ENCODE measurements around the gene BEAN1. TPM values are rescaled to one million over a fixed set of nuclear protein-coding genes. Genes with fewer than 3 reads are reported as not detected.
"Not testable (repeated sequence)": the region's sequence is repeated elsewhere in the genome, so short reads cannot be mapped to it uniquely, and the experiment has no call there.

Gene BEAN1
- total RNA-seq, 1 experiment from 2014 or later: 0.72 TPM

DNA sequence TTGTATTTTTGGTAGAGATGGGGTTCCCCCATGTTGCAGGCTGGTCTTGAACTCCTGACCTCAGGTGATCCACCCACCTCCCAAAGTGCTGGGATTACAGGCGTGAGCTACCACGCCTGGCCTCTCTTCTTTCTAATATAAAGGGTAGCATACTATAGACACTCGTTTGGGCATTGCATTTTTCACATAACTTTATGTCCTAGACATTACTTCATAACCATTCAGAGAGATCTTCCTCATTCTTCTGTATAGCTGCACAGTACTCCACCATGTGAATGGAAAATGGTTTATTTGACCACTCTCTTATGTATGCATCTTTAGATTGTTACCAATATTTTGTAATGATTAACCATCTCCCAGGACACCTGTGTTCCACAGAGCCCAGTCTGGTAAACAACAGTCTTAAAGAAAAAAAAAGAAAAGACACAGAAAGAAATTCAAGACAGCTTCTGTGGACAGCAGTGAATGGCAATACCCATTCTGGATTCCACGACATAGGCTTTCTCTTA is 80.7 kb downstream of the BEAN1 start:
- DNase-seq (ENCODE audit: low read depth): no peak

GRCh38 chr16:66508248-66508913 is 81.3 kb downstream of the BEAN1 start:
- DNase-seq (ENCODE audit: low read depth): peak; percentile 87

DNA sequence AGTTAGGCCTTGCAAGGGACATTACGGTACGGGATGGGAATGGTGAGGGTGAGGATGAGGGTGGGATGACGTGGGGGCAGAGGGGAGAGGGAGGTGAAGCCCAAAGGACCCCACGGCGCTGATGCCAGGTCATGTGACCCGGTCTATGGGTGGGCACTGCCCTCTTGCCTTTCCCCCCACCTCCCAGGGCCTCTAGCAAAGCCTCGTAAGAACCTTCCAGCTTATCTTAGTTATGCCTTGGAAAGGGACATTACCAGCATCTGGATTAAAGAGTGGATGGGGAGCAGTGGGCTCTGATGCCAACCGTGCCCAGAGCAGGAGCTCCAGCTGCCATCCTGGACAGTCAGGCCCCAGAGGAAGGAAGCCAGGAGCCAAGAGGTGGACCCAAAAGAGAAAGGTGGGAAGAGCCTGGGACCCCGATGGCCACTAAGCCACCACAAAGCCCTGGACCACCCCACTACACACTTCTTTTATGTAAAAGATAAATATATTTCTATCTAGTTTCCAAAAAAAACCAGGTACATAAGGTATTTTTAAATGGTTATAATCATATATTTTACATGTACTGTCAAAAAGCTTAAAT is 81.9 kb downstream of the BEAN1 start:
- DNase-seq (ENCODE audit: low read depth): no peak

DNA sequence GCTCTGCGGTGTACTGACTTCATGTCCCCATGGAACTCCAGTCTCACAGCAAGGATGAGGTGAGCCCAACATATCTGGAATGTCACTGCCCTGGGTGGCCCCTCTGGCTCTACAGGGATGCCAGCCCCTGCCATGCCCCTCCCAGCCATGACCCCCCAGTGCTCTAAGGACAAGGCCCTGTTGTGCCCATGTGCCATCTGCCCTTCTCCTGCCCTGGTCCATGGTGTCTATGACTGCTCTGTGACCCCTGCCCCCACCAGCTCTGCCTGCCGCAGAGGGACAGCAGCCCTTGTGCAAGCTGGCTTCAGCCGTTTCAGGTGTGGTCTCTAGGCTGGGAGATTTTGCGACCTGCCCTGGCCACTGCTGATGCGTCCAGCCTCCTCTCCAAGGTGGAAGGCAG is 82.5 kb downstream of the BEAN1 start:
- no peak for DNase-seq (ENCODE audit: low read depth)

GRCh38 chr16:66510298-66510697 is 83.2 kb downstream of the BEAN1 start:
- DNase-seq (ENCODE audit: low read depth): no peak

DNA sequence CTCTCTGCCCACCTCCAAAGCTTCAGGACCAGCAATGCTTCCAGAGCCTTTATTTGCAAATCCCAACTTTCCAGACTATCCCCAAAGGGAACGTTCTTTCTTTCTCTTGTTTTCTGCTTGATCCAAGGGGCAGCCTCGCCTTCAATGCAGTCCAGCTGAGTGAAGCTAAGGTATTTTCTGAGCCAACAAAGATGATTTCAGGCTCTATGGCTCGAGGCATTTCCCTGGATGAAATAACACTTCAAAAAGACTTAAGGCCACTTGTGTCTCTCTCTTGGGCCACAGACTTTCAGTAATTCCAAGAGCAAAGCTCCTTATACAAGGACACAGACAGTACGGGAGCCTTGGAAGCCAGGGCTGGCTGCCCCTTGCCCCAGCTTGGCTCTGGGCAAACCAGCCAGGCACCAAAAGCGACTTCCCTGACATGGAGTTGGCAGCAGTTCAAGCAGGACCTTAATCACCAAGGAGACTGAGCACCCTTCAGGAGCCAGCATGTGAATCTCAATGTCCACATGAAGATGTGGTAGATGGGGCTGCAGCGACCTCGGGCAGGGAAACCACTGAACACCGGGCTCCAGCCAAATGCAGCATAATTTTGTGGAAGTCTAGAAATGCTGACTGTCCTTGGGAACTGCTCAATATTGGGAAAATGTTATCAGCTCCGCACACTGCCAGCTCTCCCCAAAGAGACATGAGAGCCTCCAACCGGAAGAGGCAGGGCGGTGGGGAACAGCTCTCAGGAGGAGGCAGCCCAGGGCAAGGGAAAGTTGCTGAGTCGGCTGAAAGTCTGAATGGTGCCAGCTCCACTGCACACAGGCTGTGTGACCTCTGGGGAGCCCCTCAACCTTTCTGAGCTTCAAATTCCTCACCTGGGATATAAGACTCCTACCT is 83.9 kb downstream of the BEAN1 start:
- peak; percentile 50 for DNase-seq (ENCODE audit: low read depth)

GRCh38 chr16:66511602-66512271 is 84.6 kb downstream of the BEAN1 start:
- DNase-seq (ENCODE audit: low read depth): peak; percentile 95

DNA sequence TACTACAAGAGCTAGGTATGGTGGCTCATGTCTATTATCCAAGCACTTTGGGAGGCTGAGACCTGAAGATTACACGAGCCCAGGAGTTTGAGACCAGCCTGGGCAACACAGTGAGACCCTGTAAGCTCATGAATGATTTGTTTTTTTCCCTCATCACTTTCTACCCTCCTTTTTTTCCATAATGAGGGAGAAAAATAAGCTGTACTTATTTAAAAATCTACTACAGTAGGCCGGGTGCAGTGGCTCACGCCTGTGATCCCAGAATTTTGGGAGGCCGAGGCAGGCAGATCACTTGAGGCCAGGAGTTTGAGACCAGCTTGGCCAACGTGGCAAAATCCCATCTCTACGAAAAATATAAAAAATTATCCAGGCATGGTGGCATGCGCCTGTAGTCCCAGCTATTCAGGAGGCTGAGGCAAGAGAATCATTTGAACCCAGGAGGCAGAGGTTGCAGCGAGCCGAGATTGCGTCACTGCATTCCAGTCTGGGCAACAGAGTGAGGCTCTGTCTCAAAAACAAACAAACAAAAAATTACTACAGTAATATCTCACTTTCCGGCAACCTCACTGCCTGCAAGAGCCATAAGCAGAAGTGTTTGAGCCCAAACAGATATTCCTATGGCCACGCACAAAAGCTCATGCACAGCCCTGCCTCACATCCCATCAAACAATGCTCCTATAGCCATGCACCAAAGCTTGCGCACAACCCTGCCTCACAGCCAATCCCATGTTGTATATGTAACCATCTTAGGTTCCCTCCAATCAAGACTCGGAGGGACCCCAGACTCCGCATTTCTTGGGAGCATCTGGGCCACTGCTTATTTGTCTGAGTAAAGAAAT is 85.4 kb downstream of the BEAN1 start:
- DNase-seq (ENCODE audit: low read depth): no peak

- no peak for DNase-seq (ENCODE audit: low read depth)
These were observed 86.1 kb downstream of the BEAN1 start for GRCh38 chr16:66513111-66513723.

DNA sequence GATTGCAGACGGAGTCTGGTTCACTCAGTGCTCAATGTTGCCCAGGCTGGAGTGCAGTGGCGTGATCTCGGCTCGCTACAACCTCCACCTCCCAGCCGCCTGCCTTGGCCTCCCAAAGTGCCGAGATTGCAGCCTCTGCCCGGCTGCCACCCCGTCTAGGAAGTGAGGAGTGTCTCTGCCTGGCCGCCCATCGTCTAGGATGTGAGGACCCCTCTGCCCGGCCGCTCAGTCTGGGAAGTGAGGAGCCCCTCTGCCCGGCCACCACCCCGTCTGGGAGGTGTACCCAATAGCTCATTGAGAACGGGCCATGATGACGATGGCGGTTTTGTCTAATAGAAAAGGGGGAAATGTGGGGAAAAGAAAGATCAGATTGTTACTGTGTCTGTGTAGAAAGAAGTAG is 87.3 kb downstream of the BEAN1 start:
- DNase-seq (ENCODE audit: low read depth): not testable (repeated sequence)

DNA sequence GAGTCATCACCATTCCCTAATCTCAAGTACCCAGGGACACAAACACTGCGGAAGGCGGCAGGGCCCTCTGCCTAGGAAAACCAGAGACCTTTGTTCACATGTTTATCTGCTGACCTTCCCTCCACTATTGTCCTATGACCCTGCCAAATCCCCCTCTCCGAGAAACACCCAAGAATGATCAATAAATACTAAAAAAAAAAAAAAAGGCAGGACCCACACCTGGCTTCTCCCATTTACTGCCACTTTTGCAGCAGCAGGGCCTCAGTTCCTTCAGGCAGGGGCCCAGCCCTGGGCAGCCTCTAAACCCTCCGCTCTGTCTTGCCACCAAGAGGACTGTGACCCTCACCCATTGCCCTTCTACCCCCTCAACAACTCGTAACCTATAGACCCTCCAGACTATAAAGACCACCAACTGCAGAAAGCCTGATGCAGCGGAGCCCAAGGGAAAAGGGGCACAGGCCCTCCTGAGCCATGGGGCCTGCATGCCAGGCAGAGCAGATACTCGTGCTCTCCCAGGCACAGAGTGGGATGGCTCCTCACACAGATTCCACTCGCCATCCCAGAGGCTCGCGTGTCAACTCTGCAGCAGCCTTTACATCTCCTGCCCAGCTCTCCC is 88.0 kb downstream of the BEAN1 start:
- not testable (repeated sequence) for DNase-seq (ENCODE audit: low read depth)

- DNase-seq (ENCODE audit: low read depth): peak; percentile 88
These were observed 88.8 kb downstream of the BEAN1 start for GRCh38 chr16:66515596-66516508.

DNA sequence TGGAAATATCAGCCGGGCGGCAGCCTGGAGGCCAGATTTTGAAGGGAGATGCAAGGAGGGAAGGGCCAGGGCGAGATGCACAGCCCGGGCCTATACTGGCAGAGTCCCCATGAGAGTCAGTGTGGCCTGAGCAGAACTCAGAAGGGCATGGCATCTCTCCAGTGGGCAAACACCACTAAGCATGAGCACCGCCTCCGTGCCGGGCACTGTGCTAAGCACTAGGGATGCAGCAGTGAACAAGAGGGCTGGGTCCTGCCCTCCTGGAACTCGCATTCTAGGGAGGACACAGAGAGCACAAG is 89.4 kb downstream of the BEAN1 start:
- no peak for DNase-seq (ENCODE audit: low read depth)

DNA sequence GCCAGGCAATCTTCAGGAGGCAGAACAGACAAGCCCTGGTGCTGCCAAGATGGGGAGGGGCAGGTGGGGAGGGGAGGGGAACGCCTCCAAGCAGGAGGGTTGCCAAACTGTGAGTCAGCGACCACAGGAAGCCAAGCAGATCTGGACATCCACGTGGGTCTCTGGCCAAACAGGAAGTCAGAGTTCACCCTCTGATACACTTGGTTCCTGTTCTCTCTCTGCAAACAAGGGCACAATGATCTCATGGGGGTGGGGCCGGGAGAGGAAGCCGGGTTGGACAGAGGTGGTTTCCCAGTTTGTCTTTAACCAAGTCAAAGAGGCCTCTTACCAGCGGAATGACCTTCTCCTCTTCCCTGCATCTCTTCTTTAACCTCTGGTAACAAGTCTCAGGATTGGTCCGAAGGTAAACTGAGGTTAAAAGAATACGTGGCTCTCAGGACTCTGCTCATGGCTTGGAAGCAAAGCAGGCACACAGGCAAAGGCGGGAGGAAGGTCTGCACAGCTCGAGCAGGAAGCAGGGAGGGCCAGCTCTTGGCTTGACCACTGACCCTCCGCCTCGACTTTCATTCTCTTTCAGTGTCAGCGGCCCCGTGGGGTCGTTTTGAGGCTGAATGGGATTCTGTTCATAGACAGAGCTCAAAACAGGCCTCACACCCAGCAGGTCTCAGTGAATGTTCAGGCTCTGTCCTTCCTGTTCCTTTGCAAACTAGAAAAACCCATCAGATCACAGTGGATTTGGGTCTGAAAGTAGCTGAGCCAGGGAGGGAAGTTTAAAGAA is 89.9 kb downstream of the BEAN1 start:
- peak; percentile 100 for DNase-seq (ENCODE audit: low read depth)

DNA sequence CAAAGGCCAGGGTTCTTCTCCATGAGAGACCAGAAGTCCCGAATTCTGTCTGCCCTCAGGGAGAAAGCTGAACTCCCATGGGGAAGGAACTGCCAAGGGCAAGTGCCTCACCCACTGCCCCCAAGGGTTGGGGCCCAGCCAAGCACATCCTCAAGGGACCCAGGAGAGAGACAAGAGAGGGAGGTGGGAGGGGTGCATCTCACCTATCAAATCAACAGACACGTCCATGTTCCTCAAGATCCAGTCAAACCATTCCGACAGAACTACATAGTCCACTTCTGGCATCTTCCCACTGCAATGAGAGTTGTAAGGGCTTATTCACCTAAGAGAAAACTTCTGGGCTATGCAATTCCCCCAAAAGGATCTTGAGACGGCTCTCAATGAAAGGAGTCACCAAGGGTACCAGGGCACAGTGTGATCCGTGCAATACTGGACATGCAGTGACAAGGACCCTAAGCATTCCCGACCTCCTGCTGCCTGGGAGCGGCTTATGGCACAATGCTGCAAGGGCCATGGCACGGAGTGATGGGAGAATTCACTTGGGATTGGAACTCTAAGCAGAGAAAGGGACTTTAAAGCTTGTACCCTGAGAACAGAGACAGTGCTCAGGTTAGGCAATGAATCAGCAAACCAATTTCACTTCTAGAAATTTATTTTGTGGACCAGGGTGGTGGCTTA is 90.6 kb downstream of the BEAN1 start:
- DNase-seq (ENCODE audit: low read depth): no peak

GRCh38 chr16:66519482-66520373 is 92.6 kb downstream of the BEAN1 start:
- DNase-seq (ENCODE audit: low read depth): no peak

Data from RPMI7951 (cell line).